HS-5 (cell line): Measurements from ENCODE around the gene CALHM3.
A peak's percentile ranks its signal among the peaks of the same experiment; 100 is the strongest.
"Not testable (repeated sequence)": the region's sequence is repeated elsewhere in the genome, so short reads cannot be mapped to it uniquely, and the experiment has no call there.

ENCODE experiments used
- DNase-seq: peaks from one replicate; pipeline ENCODE4 v3.0.0-alpha.2; 2012; ENCODE audit warnings: low read depth

The CALHM3 gene

DNA sequence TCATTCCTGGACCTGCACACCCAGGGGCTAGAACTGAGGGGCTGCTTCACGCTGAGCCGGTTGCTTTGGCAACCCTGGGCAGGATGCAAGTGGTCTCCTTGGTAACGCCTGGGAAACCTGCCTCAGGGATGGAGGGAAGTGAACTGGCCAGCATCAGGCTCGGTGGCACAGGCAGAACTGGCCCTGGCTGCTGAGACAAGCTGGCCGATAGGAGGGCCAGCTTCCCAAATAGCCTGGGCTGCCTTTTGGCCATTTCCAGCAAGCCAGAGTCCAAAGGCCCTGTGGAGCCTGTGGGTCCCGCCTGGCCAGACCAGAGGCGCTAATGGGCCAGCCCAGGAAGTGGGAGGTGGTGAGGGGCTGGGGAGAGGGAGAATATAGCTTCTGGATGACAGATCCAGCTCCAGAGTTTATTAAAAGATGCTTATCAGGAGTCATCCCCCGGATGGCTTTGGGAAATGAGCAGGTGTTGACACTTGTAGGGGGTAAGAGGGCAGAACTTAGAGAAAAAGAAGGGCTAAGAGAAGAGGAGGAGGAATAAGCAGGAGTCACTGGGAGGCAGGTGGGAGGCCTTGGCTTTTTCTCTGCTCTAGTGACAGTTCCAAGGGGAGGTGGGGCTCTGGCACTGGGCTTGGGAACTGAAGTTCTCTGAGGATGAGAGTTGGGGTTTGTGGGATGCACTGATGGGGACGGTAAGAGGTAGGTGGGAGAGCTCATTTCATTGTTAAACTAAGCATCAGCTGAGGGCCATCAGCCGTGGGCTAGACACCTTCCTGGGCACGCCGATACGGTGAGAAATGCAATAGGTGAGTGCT lies 24.0 kb upstream of the CALHM3 start:
- DNase-seq, result no peak

- DNase-seq, result no peak
These were observed 22.1 kb upstream of the CALHM3 start for GRCh38 chr10:103501186-103501585.

DNA sequence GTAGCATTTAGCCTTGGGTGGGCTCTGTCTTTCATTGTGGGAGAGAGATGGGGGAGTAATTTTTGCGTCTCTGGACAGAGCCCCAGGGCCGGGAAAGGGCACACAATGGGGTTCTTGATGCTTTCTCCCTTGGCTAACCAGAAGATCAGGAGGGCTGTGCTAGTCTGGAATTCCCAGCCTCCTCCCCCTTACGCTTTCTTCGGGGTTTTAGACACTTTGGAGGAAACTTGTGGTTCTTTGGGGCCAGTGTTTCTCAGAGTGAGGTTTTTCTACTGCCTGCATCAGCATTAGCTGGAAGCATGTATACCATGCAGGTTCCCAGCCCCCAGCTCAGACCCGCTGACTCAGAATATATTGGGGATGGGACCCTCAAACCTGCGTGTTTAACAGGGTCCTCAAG lies 21.4 kb upstream of the CALHM3 start:
- DNase-seq, result no peak

GRCh38 chr10:103499881-103500280 lies 20.8 kb upstream of the CALHM3 start:
- no peak for DNase-seq

DNA sequence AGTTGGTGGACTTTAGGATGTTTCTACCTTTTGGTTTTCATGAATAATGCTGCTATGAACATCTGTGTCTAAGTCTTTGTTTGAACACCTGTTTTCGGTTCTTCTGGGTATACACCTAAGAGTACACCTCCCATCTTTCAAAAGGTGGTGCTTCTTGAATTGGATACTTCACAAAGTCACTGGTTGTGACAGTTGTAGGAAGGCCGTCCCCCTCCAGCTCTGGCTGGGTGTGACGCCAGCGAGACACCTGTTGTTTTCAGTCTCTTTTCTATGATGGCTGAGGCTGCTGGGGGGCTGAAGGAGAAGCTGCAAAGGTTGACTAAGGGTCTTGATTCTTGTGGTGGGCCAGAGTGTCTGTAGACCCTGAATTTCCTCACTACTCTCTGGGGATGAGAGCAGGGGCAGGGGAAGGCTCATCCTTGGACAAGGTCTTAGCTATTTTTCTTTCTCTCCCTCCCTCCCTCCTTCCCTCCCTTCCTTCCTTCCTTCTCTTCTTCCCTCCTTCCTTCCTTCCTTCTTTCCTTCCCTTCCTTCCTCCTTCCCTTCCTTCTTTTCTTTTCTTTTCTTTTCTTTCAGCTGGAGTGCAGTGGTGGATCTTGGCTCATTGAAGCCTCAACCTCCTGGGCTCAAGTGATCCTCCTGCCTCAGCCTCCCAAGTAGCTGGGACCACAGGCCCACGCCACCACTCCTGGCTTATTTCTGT lies 20.0 kb upstream of the CALHM3 start:
- no peak for DNase-seq

DNA sequence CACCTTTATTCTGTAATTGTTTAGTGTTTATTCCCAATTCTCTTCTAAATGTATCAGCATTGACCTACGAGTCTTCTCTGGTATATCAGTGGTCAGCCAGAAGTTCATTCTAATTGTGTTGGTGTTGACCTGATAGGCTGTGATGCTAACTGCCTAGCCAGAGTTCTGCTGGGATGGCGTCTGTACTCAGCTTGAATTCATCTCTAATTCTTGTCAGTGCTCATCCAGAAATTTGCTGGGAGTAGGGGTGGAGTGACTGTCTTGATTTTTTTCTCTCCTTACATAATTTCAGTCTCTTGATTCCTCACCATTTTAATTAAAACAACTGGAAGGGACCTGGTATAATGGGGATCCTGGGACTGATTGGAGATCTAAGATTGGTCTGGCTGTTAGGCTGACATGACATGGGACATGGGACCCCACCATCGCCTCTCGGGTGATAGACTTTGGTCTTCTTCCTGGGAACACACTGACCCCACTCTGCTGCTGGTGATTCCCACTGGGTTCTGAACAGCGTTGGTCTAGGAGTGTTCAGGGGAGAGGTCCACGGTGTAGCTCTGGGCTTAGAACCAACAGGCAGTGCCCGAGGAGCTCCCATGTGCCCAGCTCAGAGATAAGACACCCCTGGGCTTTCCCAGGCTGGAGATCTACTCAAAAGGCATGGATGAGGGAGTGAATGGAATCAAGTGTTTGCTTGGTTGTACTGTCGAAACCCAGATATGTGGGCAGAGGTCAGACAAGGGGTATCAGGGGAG lies 18.3 kb upstream of the CALHM3 start:
- DNase-seq, result no peak

DNA sequence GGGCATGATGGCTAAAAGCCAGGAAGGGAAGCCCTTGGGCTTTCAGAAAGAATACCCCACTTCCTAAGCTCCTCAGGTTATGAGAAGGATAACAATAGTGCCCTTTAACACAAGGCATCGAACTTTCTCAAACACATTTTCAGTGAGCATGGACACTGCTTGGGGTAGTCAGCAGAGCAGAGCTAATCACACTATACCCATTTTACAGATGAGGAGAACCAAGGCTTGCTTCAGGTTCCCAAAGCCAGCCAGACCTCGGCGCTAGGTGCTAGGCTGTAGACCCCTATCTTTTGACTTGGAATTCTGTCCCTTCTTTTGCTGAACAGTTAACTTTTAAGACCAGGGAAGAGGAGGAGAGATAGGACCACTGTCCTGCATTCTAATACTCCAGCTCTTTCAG lies 16.3 kb upstream of the CALHM3 start:
- no peak for DNase-seq

- no peak for DNase-seq
These were observed 15.2 kb upstream of the CALHM3 start for GRCh38 chr10:103493916-103494877.

DNA sequence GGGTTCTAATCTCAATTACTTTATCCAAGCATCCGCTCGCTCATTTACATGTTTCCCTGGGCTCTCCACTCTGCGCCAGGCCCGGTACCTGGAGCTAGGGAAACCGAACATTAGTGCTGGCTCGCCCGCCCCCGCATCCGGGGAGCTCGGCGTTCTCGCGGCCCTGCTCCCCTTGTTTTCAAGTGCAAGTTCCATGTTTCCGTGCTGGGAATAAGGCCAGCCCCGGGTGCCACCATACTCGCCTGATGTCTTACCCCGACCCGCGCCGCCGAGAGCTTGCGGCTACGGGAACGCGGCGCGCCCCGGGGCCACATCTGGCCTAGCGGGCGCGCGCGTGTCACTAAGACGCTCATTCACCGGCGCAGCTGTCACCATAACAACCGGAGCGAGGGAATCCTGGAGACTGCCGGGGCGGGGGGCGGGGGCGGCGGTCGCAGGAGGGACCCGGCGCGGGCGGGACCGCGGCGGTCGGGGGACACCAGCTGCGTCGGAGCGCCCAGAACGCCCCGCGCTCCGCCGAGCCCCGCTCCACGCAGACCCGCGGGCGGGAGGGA lies 14.4 kb upstream of the CALHM3 start, which contains the start of gene NEURL1:
NEURL1 (plus strand) TSS at position 344 of the 554 bp plus-strand sequence. CDS start 683 bp downstream, outside the sequence.
- no peak for DNase-seq

DNA sequence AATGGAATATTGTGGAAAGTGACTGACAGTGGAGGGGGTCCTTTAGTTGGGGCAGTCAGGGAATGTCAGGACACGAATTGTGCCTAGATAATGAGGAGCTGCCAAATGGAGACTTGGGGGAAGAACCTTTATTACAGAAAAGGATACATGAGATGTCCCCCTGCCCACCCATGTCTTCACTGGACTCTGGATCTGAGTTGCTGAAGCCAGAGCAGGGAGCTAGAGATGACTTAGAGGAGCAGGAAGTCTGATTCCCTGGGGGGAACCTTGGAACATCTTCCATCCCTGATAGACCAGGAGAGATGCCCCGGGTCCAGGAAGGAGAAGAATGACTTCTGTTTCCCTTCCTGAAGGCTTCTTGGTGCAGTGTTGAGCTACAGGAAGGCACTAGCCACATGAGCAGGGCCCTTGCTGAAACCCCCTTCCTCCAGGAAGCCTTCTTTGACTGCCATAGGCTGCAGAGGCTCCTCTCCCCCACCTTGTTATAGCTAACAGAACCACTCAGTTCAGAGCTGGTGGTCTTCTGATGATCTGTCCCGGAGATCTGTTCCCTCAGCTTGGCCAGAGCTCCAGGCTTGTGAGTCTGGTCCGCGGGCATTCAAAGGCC lies 13.7 kb upstream of the CALHM3 start:
- no peak for DNase-seq

DNA sequence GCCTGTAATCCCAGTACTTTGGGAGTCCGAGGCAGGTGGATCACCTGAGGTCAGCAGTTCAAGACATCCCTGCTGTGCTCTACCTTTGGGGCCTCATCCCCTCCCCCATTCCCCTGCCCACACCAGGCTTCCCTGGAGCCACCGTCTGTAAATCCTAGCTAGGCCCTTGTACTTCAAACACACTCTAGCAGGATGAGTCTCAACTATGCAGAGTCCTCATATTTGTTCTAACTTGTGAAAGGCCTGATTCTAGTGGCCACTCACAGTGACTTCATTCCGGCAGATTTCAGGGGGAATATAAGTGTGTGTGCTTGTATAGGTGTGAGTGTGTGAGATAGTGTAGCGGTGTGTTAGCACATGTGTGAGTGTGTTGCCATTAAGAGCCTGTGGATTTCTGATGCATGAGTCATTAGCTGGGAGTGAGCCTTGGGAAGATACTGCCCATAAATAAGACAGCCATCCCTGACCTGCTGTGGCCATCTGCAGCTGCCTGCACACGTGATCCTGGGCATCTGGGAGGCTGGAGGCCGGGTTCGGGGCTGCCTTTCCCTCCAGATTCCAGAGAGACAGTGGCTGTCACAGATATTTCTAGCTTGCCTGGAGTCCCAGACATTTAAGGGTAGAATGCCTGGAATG lies 12.8 kb upstream of the CALHM3 start:
- DNase-seq, result peak; percentile 88

DNA sequence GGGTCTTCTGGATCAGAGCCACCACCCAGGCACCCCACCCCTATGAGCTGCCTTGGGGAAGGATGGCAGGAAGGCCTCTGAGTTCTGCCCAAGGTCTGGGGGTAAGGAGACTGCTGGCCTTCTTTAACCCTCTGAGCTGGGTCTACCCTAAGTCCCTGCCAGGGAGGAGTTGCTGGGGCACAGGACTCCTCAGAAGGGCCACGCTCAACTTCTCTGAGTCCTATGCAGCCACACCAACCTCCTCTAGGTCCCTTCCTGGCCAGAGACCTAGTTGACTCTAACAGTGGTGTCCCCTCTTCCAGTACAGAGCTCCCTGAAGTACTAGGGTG lies 11.9 kb upstream of the CALHM3 start:
- DNase-seq, result no peak

DNA sequence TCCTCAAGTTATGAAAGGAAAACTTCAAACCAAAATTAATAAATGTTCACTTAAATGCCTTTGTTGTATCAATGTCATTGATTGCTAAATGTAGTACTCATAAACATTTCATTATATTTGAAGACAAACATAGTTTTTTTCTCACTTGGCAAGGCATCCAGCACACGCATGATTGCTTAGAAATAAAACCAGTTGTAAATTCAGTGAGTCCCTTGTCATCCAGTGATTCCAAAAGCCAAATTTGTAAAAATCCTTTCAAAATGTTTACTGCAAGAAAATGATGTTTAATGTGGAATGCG lies 8.3 kb upstream of the CALHM3 start:
- no peak for DNase-seq

- DNase-seq, result not testable (repeated sequence)
These were observed 7.8 kb upstream of the CALHM3 start for GRCh38 chr10:103486635-103487409.

GRCh38 chr10:103481974-103482531 lies 3.0 kb upstream of the CALHM3 start:
- peak; percentile 25 for DNase-seq

GRCh38 chr10:103480521-103480920 lies 1.5 kb upstream of the CALHM3 start:
- no peak for DNase-seq

GRCh38 chr10:103478671-103479070 lies 369 bp downstream of the CALHM3 start:
- no peak for DNase-seq

DNA sequence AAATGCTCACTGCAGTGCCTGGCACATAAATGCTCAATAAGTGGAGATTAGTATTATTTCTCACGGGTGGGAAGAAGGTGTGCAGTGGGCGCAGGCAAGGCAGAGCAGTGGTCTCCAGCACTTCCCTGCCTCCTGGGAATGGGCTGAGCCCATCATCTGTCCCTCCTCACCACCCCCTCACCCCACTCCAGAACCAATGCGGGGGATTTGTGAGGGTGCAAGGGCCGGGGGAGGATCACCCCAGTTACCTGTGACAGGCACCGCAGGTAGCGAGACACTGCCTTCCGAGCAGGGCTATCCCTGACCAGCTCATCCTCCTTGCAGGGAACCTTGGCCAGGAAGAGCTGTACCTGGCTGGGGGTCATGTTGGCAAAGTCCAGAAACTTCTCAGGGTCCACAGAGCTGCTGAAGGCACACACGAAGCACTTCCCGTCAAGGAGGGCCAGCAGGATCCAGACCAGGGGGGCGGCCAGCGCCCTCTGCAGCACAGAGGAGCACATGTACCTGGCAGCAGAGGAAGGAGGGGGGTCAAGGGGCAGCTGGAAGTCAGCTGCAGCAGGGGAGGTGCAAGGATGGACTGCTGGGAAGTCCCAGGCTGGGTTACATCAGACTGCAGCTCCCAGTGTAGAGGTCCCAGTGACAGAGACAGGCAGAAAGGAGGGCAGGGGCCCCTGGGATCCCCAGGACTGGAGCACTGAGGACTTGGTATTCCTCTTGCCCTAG lies 2.8 kb downstream of the CALHM3 start:
- DNase-seq, result no peak

GRCh38 chr10:103475437-103475836 lies 3.6 kb downstream of the CALHM3 start:
- DNase-seq, result no peak
